NB4 (cell line): ENCODE data around the gene DNA2.

ENCODE experiments used
- CTCF ChIP-seq: IDR thresholded peaks from one replicate; pipeline ENCODE4 v1.5.1; 2012; ENCODE audit warnings: low read depth, low read length
- POLR2A ChIP-seq: IDR thresholded peaks from 2 replicates; pipeline ENCODE4 v1.6.1; 2011; ENCODE audit warnings: mild to moderate bottlenecking; ENCODE audit not compliant: insufficient read length; ENCODE audit errors: extremely low read depth

- TF ChIP-seq POLR2A (no peak), CTCF (no peak)
These were observed 45.4 kb upstream of the DNA2 start for GRCh38 chr10:68517188-68517587.
